GM18505 (cell line): Measurements from ENCODE around the gene KMT2E.
A peak's percentile ranks its signal among the peaks of the same experiment; 100 is the strongest.

Source experiments
- ATAC-seq: cut with Tn5 transposase; IDR thresholded peaks from one replicate; pipeline ENCODE4 v1.9.1; 2021; ENCODE audit not compliant: unreplicated experiment
- POLR2A ChIP-seq: IDR thresholded peaks from 4 replicates; pipeline ENCODE4 v1.6.1; 2011; ENCODE audit warnings: borderline replicate concordance; ENCODE audit not compliant: insufficient read depth, insufficient read length; ENCODE audit errors: extremely low read depth

The KMT2E gene

GRCh38 chr7:105006367-105007136 is 7.5 kb upstream of the KMT2E start:
- ATAC-seq, result no peak
- TF ChIP-seq POLR2A, result no peak

- ATAC-seq, result no peak
- no peak for TF ChIP-seq POLR2A
Observed at GRCh38 chr7:105007298-105007697, 6.7 kb upstream of the KMT2E start.

GRCh38 chr7:105009667-105010503 is 4.1 kb upstream of the KMT2E start:
- ATAC-seq, result no peak
- TF ChIP-seq POLR2A, result no peak

GRCh38 chr7:105010504-105011130 is 3.4 kb upstream of the KMT2E start:
- no peak for TF ChIP-seq POLR2A
- ATAC-seq, result no peak

GRCh38 chr7:105011141-105011830 is 2.7 kb upstream of the KMT2E start:
- TF ChIP-seq POLR2A, result no peak
- no peak for ATAC-seq

GRCh38 chr7:105011831-105012502 is 2.0 kb upstream of the KMT2E start:
- no peak for TF ChIP-seq POLR2A
- ATAC-seq, result no peak

- peak; percentile 75 for ATAC-seq
- peak; percentile 85 for TF ChIP-seq POLR2A
Observed at GRCh38 chr7:105012503-105013220, 1.3 kb upstream of the KMT2E start.

GRCh38 chr7:105013221-105013815 is 687 bp upstream of the KMT2E start:
- TF ChIP-seq POLR2A, result peak; percentile 92
- ATAC-seq, result peak; percentile 35

GRCh38 chr7:105014693-105015389 is 836 bp downstream of the KMT2E start:
- no peak for ATAC-seq
- peak; percentile 64 for TF ChIP-seq POLR2A

GRCh38 chr7:105015390-105015965 is 1.5 kb downstream of the KMT2E start:
- no peak for ATAC-seq
- TF ChIP-seq POLR2A, result no peak
